Stromal cell of bone marrow (primary cell): ENCODE results near the gene FBXO4.
A peak's percentile ranks its signal among the peaks of the same experiment; 100 is the strongest.
"Not testable (repeated sequence)": the region's sequence is repeated elsewhere in the genome, so short reads cannot be mapped to it uniquely, and the experiment has no call there.

Experiments
- DNase-seq: peaks from one replicate; pipeline ENCODE4 v3.0.0-alpha.2; 2012; ENCODE audit warnings: low read depth

FBXO4 gene

GRCh38 chr5:41921874-41922273, 3.2 kb upstream of the FBXO4 start:
- no peak for DNase-seq

DNA sequence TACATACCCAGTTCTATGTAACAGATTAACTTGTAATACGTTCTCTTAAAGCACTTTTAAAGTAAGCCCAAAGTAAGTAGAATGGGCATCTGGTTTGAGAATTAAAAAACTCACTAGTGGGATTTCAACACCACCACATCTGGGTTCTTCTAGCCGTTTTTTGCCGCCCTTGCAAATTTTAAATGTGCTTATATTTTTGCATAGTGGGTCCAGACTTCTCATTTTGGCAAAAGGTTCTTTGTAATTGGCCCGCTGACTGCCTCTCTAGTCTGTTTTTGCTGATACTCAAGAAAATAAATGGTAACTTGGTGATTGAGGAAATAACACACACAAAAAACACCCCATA, 582 bp upstream of the FBXO4 start:
- no peak for DNase-seq

- DNase-seq = no peak
Observed at GRCh38 chr5:41925555-41925951, 472 bp downstream of the FBXO4 start.

DNA sequence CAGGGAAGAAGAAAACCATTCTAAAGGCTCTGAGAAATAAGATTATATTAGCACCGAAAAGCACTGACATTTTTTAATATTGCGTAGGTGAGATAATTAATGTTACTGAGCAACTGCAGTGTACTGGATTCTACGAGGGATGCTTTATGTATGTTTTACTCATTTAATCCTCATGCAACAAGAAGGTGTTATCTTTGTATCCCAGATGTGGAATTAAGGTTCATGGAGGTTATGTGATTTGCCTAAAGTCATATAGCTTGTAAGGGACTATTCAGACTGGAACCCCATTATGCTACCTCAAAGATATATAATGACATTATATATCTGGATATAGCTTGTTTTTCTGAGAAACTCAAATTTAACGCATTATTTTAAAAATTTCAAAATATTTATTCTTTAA, 2.5 kb downstream of the FBXO4 start:
- DNase-seq = no peak

DNA sequence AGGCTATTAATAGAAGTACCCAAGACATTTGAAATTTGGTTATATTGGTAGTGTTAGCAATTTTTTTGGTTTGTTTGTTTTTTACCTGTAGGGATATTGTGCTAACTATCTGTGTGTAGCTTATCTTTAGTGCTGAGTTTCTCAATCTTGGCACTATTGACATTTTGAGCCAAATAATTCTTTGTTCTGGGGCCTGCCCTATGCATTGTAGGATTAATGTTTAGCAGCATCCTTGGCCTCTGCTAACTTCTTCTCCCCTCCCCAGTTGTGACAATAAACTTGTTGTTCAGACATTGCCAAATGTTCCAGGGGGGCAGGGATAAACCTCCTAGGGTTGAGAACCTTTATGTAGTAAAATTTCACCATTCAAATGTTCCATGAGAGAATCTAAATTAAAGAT, 4.0 kb downstream of the FBXO4 start:
- DNase-seq = no peak

GRCh38 chr5:41932770-41933169, 7.7 kb downstream of the FBXO4 start:
- no peak for DNase-seq

DNA sequence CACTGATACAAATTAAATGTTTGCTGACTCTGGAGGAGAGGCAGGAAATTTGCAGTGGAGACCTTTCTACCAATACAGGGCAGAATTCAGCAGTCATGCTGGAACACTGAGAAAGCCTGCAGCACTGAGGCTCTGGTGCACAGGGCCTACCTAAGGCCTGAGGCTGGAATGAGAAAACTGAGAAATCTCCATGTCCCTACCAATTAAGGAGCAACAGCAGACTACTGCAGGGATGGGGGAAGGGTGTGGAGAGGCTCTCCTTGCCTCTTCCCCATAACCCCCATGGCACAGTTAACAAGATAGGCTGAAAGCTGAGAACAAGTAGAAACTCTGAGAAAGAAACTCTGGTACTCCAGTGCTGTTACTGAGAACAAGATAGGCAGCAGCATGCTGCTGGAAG, 10.5 kb downstream of the FBXO4 start:
- DNase-seq = no peak

DNA sequence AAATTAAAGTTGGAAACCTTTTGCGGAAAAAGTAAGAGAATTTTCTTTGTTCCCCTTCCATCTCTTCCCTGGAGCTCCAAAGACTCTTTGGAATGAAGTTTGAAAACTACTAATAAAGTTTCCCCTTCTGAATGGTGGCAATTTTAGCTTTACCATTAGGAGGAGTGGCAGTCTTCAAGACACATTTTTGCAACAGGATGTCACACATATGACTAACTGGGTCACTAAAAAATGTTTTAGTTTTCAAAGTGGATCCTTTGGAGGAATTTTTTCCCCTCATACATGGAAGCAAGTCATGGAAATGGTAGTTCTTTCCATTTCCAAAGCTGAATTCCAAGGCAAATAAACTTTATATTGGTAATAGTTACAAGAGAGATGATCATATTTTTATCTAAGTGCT, 15.6 kb downstream of the FBXO4 start:
- no peak for DNase-seq

DNA sequence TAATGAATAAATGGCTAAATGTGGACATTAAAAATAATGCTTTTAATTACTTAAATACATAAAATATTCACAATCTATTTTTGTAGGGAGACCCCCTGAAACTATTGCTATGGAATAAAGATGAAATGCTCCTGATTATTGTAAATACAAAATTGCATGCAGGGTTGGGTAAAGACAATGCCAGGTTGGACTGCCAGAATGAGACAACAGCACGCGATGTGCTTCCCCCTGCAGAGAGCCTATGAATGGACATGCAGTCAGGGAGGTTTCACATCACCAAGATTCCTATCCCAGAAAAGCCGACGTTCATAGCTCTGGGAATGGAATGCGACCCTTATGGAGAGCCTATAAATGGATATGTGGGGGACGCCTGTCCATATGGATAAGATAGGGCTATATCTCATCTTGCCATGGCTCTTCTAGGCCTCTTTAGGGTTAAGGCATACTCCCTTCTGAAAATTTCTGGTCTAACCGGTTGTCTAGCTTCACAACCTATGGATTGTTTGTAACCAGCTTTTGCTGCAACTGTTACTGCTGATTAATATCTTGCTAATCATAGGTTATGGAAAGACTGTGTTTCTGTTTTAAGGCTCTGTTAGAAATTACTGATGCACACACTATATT, 20.4 kb downstream of the FBXO4 start:
- DNase-seq = not testable (repeated sequence)

- DNase-seq = no peak
Observed at GRCh38 chr5:41951224-41951623, 26.1 kb downstream of the FBXO4 start.

- DNase-seq = no peak
Observed at GRCh38 chr5:41954286-41954685, 29.2 kb downstream of the FBXO4 start.

DNA sequence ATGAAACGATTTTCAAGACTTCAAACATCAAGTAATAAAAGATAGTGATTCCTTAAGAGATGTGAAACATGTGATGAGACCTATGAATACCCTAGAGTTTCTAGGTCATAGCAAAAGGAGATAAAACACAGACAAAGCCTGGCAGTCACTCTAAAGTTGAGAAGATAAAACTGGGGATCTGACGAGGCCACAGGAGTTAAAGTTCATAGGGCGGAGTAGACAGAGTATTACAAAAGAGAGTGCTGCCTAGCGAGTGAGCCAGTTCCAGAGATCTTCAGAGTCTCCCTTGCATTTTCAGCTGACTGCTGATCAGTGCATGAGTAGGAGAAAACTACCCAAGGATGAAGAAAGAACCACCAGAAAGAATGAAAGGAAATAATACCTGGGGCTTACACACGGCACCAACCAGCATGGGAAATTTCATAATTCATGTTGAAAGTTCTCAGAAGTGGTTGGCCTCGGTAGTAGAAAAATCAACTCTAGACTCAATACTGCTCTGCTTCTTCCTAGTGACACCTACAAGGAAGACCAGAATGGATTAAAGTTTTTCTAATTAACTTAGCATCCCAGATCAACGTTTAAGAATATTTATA, 30.4 kb downstream of the FBXO4 start:
- no peak for DNase-seq

DNA sequence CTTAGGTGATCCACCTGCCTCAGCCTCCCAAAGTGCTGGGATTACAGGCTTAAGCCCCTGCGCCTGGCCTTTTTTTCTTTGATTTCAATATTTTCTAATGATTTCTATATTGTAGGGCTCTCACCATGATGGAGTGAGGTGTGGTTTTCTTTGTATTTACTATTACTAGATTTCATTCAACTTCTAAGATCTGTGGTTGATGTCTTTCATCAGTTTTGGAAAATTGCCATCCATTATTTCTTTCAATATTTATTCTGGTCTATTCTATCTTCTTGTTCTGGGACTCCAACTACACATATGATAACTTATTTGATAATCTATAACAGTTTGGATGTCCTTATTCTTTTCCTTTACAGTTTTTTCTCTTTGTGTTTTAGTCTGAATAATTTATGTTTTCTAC, 31.9 kb downstream of the FBXO4 start:
- DNase-seq = no peak

DNA sequence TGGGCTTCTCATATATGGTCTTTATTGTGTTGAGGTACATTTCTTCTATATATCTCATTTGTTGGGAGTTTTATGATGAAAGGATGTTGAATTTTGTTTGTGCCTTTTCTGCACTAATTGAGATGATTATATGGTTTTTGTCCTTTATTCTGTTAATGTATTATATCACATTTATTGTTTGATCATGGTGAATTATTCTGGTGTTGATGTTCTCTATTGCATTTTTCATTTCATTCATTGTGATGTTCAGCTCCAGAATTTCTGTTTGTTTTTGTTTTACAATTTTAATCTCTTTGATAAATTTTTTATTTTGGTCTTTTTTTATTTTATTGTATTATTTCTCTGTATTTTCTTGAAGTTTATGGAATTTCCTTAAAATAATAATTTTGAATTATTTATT, 35.4 kb downstream of the FBXO4 start:
- no peak for DNase-seq

DNA sequence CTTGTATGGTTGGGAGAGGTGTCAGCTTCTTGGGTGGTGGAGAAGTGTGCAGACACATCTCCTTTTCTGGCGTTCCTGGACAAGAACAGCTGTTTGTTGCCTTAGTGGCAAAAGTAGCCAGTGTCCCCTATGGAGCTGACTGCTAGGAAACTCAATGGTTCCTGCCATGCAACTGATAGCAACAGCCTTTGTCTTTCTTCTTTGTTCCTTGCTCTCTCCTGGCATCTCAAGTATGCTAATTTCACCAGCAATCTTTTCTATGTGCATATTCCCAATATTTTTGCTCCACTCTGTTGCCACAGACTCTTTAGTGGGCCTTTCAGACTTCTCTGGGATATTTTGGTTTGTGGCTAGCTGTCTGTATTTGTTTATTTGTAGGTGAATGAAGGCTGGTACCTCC, 36.7 kb downstream of the FBXO4 start:
- DNase-seq = no peak

- DNase-seq = no peak
Observed at GRCh38 chr5:41962491-41962890, 37.4 kb downstream of the FBXO4 start.

DNA sequence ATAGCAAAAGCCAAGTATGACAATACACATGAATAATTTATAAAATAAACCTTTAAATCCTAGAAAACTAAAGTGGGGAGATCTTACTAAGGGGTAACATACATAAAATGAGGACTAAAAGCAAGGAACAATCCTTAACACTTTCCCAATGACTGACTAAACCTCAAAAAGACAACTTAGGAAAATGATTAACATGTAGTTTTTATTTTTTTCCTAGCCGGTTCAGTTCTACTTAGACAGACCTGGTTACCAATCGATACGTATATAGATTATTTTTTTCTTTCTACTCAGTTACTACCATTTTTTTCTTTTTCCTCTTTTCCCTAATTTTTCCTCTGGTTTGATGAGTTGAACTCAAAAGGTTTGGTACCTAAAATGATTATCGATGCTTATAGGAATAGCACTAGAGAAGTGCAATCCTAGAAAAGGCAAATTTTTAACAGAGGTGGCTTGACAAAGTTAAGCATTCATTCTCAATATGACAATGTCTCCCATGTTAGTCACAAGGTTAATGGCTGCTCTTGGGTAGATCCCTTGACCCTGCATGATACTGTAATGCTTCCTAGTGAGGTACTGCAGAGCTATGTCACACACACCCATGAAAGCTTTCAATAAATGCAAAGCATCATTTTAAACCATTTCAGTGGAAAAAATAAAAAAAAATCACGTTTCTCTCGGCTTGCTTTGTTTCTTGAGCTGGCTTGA, 41.5 kb downstream of the FBXO4 start:
- no peak for DNase-seq

DNA sequence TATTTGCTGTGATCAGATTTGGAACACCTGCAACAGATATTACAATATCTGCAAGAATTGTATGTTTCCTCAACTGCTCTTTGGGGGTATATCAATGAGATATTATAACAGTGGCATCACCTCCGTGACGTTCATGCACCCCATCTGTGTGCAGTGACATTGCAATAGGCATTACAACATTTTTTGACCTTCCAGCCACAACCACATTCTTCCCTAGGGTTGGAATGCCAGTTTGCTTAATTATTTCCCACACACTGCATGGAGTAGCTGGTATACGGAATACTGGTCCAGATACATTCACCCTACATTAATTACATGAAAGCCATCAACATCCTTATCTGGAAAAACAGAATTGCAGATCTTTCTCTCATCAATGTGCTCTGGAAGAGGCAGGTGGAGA, 42.3 kb downstream of the FBXO4 start:
- no peak for DNase-seq

DNA sequence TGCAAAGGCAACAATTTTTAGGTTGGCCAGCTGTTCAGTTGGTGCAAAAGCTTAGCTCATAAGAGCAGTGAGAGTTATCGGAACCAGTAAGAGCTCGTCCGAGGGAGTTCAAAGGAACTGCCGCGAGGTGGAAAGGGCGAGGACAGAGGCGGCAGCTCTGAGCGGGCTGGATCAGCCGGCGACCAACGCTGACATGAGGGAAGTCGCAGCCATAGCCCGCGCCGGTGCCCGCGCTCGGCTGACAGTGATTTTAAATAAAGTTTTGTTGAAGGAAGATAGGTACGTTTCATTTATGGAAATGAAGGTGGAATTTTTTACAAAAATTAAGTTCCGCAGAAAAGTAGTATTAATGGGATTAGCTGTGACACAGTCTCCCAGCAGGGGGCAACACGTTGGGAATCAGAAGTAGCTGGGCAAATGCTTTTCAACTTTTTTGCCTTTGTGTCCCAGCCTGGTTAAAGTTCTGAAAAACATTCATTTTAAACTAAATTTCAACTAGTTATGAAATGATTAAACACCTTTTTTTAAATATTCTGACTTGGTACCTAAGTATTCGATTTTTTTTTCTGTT, 43.2 kb downstream of the FBXO4 start:
- no peak for DNase-seq

DNA sequence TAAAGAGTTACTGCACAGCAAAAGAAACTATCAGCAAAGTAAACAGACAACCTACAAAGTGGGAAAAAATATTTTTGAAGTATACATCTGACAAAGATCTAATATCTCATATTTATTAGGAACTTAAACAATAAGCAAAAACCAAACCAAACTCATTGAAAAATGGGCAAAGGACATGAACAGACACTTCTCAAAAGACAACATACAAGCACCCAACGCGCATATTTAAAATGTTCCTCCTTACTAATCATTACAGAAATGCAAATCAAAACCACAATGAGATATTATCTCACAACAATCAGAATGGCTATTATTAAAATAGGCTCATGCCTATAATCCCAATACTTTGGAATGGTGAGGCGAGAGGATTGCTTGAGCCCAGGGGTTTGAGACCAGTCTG, 48.0 kb downstream of the FBXO4 start:
- DNase-seq = no peak

DNA sequence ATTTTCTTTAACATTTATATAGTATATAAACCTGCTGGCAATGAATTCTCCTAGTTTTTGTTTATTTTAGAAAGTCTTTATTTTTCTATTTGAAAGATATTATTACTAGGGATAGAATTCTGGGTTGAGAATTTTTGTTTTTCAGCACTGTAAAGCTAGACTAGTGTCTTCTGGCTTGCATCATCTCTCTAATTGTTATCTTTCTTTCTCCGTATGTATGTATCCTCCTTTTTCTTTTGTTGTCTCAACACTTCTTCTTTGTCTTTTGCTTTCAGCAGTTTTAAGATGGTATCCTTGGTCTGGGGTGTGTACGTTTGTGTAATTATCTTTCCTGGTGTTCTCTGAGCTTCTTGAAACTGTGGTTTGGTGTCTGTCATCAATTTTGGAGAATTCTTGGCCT, 48.8 kb downstream of the FBXO4 start:
- DNase-seq = no peak

GRCh38 chr5:41978676-41979075, 53.6 kb downstream of the FBXO4 start:
- peak; percentile 1 for DNase-seq

- DNase-seq = no peak
Observed at GRCh38 chr5:41980396-41980795, 55.3 kb downstream of the FBXO4 start.

- no peak for DNase-seq
Observed at GRCh38 chr5:41980870-41981269, 55.8 kb downstream of the FBXO4 start.
